Endothelial cell of umbilical vein (primary cell): ENCODE results near the gene TPCN2. TPM values are rescaled to one million over a fixed set of nuclear protein-coding genes. Genes with fewer than 3 reads are reported as not detected.

Experiments
- BruUV-seq: library from RNA; stranded (reverse); fragments of 400-500 nt; replicated peaks from 2 replicates; lab custom pipeline; 2021; lab: Mats Ljungman, UMichigan
- CTCF ChIA-PET: fragments of 300-600, 350-600 bp; sonication (Branson Sonifier 250); formaldehyde crosslinking; loops from one replicate; lab custom pipeline; 2021; ENCODE audit warnings: antibody characterized with exemption, inconsistent platforms; lab: Charles Lee
- POLR2A ChIA-PET: fragments of 300-600, 350-600 bp; sonication (Branson Sonifier 250); formaldehyde crosslinking; loops from one replicate; lab custom pipeline; 2021; ENCODE audit warnings: antibody characterized with exemption, inconsistent platforms; lab: Charles Lee
- DNase-seq: peaks from one replicate; pipeline ENCODE4 v3.0.0-alpha.2; 2011; ENCODE audit warnings: low read depth, low spot score
- FAIRE-seq: peaks from 2 replicates; lab custom pipeline; 2011; peaks lifted over from hg19 to GRCh38; lab: Jason Lieb, UNC
- H2AFZ ChIP-seq: 2 replicates; pipeline ENCODE4 v1.6.0; 2012; ENCODE audit warnings: low read depth, low read length, control low read depth, inconsistent platforms
- H3K27ac ChIP-seq: 2 replicates; pipeline ENCODE4 v1.5.1; 2011; ENCODE audit warnings: low read depth, mild to moderate bottlenecking, control low read depth, low read length, moderate library complexity; ENCODE audit not compliant: insufficient read depth
- H3K27me3 ChIP-seq, 2 experiments: 2 replicates each; pipeline versions ENCODE4 v1.6.0 to v1.6.1; 2011; ENCODE audit warnings: low read length in 2 of 2, mixed read lengths in 1 of 2; ENCODE audit not compliant: control insufficient read depth in 2 of 2, insufficient read depth in 2 of 2
- H3K36me3 ChIP-seq, 2 experiments: 2 replicates in 1 of 2; 3 replicates in 1 of 2; pipeline ENCODE4 v1.5.1; 2011; ENCODE audit warnings: low read length in 2 of 2, mild to moderate bottlenecking in 1 of 2, moderate library complexity in 1 of 2; ENCODE audit not compliant: control insufficient read depth in 2 of 2, insufficient read depth in 2 of 2; ENCODE audit errors: extremely low read depth in 1 of 2
- H3K4me1 ChIP-seq: 3 replicates; pipeline ENCODE4 v1.5.1; 2011; ENCODE audit warnings: mild to moderate bottlenecking, low read length; ENCODE audit not compliant: control insufficient read depth, insufficient read depth; ENCODE audit errors: extremely low read depth
- H3K4me2 ChIP-seq: 2 replicates; pipeline ENCODE4 v1.6.1; 2011; ENCODE audit warnings: low read length, control low read depth, mixed read lengths; ENCODE audit not compliant: insufficient read depth
- H3K4me3 ChIP-seq, 3 experiments: fragments of 200-600 bp in 1 of 3; sonication (generic), shearing (Covaris generic) in 1 of 3; replicated peaks in 1 of 3; 2 replicates each; pipeline ENCODE4 v1.5.1; 2011 to 2016; ENCODE audit warnings: control low read depth in 3 of 3, low read length in 3 of 3, mild to moderate bottlenecking in 2 of 3, inconsistent platforms in 1 of 3, low read depth in 1 of 3, moderate library complexity in 1 of 3; ENCODE audit not compliant: insufficient read depth in 1 of 3
- H3K79me2 ChIP-seq: 2 replicates; pipeline ENCODE4 v1.6.0; 2012; ENCODE audit warnings: low read length, inconsistent platforms; ENCODE audit not compliant: control insufficient read depth, insufficient read depth
- H3K9ac ChIP-seq: replicated peaks from 2 replicates; pipeline ENCODE3; 2011; ENCODE audit warnings: low read length, control low read depth; ENCODE audit not compliant: insufficient read depth; ENCODE audit errors: extremely low read depth
- H3K9me1 ChIP-seq: replicated peaks from 3 replicates; pipeline ENCODE4 v1.6.0; 2011; ENCODE audit warnings: mild to moderate bottlenecking, low read length; ENCODE audit not compliant: control insufficient read depth, insufficient read depth; ENCODE audit errors: extremely low read depth
- H3K9me3 ChIP-seq: replicated peaks from 2 replicates; pipeline ENCODE4 v1.5.1; 2012; ENCODE audit warnings: low read length, inconsistent platforms; ENCODE audit not compliant: control insufficient read depth, insufficient read depth
- H4K20me1 ChIP-seq: replicated peaks from 2 replicates; pipeline ENCODE3; 2011; ENCODE audit warnings: mild to moderate bottlenecking, low read length; ENCODE audit not compliant: control insufficient read depth, insufficient read depth; ENCODE audit errors: extremely low read depth
- EZH2 ChIP-seq: IDR thresholded peaks from 2 replicates; pipeline ENCODE4 v1.6.1; 2012; ENCODE audit warnings: borderline replicate concordance, low read depth, mild to moderate bottlenecking, moderate library complexity, low read length, inconsistent platforms; ENCODE audit not compliant: severe bottlenecking
- FOS ChIP-seq: IDR thresholded peaks from 2 replicates; pipeline ENCODE4 v1.6.1; 2011; ENCODE audit warnings: mild to moderate bottlenecking, low read length, moderate library complexity, borderline replicate concordance; ENCODE audit not compliant: insufficient read depth
- GATA2 ChIP-seq: IDR thresholded peaks from 2 replicates; pipeline ENCODE4 v1.7.0; 2011; ENCODE audit warnings: low read depth, mild to moderate bottlenecking, moderate library complexity, mixed read lengths, low read length; ENCODE audit not compliant: insufficient read length, insufficient read depth
- JUN ChIP-seq: IDR thresholded peaks from 2 replicates; pipeline ENCODE4 v1.6.1; 2011; ENCODE audit warnings: borderline replicate concordance, low read depth; ENCODE audit not compliant: insufficient read length, insufficient read depth
- MAX ChIP-seq: IDR thresholded peaks from 2 replicates; pipeline ENCODE4 v1.6.1; 2011; ENCODE audit not compliant: insufficient read depth, insufficient read length
- MYC ChIP-seq: IDR thresholded peaks from one replicate; pipeline ENCODE4 v1.6.1; 2011; ENCODE audit warnings: mild to moderate bottlenecking, low read depth, low read length
- POLR2A ChIP-seq: IDR thresholded peaks from 2 replicates; pipeline ENCODE4 v1.6.1; 2012; ENCODE audit warnings: low read depth, mild to moderate bottlenecking, control low read depth, low read length
- POLR2AphosphoS5 ChIP-seq: IDR thresholded peaks from 2 replicates; pipeline ENCODE4 v1.6.1; 2012; ENCODE audit warnings: low read depth, mild to moderate bottlenecking, control low read depth, low read length, moderate library complexity; ENCODE audit not compliant: insufficient read depth
- dilution Hi-C: fragments of 300-500 bp; cut with MboI; formaldehyde crosslinking; loops from one replicate; pipeline ENCODE4 v1.15.0; 2019; ENCODE audit warnings: low sequenced_read_pairs; ENCODE audit not compliant: extremely low pct_ligation_motif_present
- intact Hi-C: fragments of 100-400 bp; cut with micrococcal nuclease; formaldehyde crosslinking; loops from one replicate; pipeline ENCODE4 v1.10.0; 2022
- polyA plus RNA-seq, 4 experiments: library from polyadenylated mRNA; depleted of rRNA in 3 of 4; stranded (reverse) in 3 of 4; unstranded in 1 of 4; fragments of >200 nt; gene quantifications; 2 replicates each; pipeline versions ENCODE4 v1.2.1 to v1.2.3, GENCODE V29; 2011 to 2012; ENCODE audit warnings: missing spikeins in 1 of 4
- total RNA-seq: library from RNA; stranded (reverse); gene quantifications from 2 replicates; pipeline ENCODE4 v1.2.3, GENCODE V29; 2021
- TF ChIP-seq, protein P1 (sequence below), 2 donors: IDR thresholded peaks; 1 replicate in 1 of 2; 2 replicates in 1 of 2; pipeline ENCODE4 v1.5.1; 2011; ENCODE audit warnings: low read length in 2 of 2, mild to moderate bottlenecking in 2 of 2, moderate library complexity in 2 of 2, control low read depth in 1 of 2, inconsistent platforms in 1 of 2, low read depth in 1 of 2; ENCODE audit not compliant: insufficient read depth in 1 of 2; ENCODE audit errors: extremely low read depth in 1 of 2

The TPCN2 gene
- total and polyA plus RNA-seq, 2 donors (not counting 3 experiments of a cell fraction or from before 2014, with no cell fraction given) = 10.3 to 13.4 TPM

- CTCF ChIA-PET = interaction anchor here (0.9 to 1.6 kb wide), 3 partner anchors 15 to 562 kb away, joined by 3 read pairs; no protein-coding TSS in a partner anchor
- H3K9ac ChIP-seq = no peak overlapping the region
Observed at GRCh38 chr11:69108030-69108429, 59.3 kb downstream of the TPCN2 start.

More at GRCh38 chr11:69108030-69108429, 59.3 kb downstream of the TPCN2 start:
- Histone ChIP-seq H3K27me3 (peaks cover 0 to 12% of the 10 kb centered on the region in 2 experiments), H3K9me1 (no peaks in the 10 kb centered on the region), H3K36me3 (no peaks in the 10 kb centered on the region), H3K4me2 (no peak overlapping the region), H3K79me2 (no peaks in the 10 kb centered on the region), H3K4me1 (peaks cover 5% of the 10 kb centered on the region), H3K4me3 (no peak overlapping the region), H3K27ac (no peak overlapping the region), H3K9me3 (no peaks in the 10 kb centered on the region), H4K20me1 (no peaks in the 10 kb centered on the region), H2AFZ (no peak overlapping the region)
- POLR2A ChIA-PET = no interaction called here
- TF ChIP-seq, protein P1, sequence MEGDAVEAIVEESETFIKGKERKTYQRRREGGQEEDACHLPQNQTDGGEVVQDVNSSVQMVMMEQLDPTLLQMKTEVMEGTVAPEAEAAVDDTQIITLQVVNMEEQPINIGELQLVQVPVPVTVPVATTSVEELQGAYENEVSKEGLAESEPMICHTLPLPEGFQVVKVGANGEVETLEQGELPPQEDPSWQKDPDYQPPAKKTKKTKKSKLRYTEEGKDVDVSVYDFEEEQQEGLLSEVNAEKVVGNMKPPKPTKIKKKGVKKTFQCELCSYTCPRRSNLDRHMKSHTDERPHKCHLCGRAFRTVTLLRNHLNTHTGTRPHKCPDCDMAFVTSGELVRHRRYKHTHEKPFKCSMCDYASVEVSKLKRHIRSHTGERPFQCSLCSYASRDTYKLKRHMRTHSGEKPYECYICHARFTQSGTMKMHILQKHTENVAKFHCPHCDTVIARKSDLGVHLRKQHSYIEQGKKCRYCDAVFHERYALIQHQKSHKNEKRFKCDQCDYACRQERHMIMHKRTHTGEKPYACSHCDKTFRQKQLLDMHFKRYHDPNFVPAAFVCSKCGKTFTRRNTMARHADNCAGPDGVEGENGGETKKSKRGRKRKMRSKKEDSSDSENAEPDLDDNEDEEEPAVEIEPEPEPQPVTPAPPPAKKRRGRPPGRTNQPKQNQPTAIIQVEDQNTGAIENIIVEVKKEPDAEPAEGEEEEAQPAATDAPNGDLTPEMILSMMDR (IDR thresholded peaks at IDR 0.05; ENCODE audit: extremely low read depth in 1 of 2, insufficient read depth in 1 of 2, low read depth in 1 of 2, low read length in 2 of 2) = no peak
- no peak for TF ChIP-seq EZH2
- TF ChIP-seq MYC = no peak
- no peak for TF ChIP-seq FOS
- TF ChIP-seq JUN = no peak
- no peak for TF ChIP-seq GATA2
- no peak for TF ChIP-seq POLR2A
- no peak for TF ChIP-seq MAX
- TF ChIP-seq POLR2AphosphoS5 = no peak
- no TSS peak for BruUV-seq
- DNase-seq (no peak), FAIRE-seq (no peak)
- intact Hi-C loops (loop anchor here (10.0 kb wide), 1 partner anchor 187 kb away; the partner anchor contains the start of gene MYEOV), dilution Hi-C loops (loop anchor here (25.0 kb wide), 1 partner anchor 554 kb away; no protein-coding TSS in a partner anchor)
